HG03095 (cell line): ENCODE measurements around the gene PRSS8.

ENCODE experiments used
- ATAC-seq: cut with Tn5 transposase; IDR thresholded peaks from one replicate; pipeline ENCODE4 v1.9.1; 2021; ENCODE audit warnings: moderate library complexity; ENCODE audit not compliant: unreplicated experiment

The PRSS8 gene

DNA sequence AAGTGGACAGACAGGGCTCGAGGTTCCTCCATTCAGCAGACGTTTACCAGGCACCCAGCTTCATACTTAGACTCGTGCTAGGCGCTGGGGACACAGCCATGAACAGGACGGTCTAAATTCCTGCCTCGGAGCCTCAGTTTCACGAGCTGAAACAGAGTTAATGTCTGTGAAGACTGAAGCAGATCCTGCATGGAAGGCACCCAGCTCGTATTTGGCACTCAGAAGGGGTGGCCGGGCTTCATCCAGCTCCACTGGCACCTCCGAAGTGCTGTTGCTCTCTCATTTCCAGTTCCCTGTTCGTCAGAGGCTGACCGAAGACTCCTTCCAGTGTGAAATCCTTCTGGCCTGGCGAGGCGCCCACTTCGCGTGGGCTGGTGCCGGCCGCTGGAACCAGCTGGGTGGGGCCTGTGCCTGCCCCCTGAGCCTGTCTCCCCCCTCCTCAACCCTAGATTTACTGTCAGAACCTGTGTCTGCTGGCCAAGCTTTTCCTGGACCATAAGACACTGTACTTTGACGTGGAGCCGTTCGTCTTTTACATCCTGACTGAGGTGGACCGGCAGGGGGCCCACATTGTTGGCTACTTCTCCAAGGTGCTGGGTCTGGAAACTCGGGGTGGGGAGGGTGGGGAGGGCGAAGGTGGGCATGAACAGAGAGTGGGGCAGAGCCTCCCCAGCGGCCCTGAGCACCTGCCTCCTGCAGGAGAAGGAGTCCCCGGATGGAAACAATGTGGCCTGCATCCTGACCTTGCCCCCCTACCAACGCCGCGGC, 5.8 kb downstream of the PRSS8 start:
- ATAC-seq = no peak

DNA sequence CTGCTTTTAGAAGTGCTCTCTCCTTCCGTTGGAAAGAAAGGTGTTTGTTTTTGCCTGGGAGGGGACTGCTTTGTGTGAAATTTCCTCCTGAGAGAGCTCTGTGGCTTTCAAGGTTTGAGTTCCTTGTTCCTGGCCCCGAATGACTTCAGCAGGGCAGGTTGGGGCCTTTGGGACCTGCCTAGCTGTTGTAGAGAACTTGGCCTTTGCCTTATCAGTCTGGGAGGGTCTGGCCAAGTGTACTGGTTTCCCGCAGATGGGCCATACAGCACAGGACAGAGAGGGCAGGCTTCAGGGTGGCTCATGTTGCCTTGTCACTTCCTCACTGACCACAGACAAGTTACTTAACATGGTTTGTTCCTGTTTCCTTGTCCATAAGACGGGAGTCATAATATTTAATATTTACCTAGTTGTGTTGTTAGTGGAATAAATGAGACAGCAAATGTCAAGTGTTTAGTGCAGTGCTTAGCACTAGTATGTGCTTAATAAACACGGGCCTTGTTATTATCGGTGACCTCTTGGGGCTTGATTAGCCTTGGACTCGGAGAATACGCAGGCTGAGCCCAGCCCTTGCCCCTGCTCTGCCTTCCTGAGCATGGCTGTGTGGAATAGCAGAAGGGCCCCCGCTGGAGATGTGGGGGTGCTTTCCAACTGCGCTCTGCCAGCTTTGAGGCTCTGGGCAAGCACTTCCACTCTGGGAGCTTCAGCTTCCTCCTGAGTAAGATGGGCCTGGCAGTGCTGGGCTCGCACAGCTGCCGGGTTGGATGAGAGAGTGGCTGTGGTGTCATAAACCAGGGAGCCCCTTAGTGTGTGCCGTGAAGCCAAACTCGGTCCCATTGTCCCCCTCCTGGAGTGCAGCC, 6.6 kb downstream of the PRSS8 start:
- ATAC-seq = no peak

DNA sequence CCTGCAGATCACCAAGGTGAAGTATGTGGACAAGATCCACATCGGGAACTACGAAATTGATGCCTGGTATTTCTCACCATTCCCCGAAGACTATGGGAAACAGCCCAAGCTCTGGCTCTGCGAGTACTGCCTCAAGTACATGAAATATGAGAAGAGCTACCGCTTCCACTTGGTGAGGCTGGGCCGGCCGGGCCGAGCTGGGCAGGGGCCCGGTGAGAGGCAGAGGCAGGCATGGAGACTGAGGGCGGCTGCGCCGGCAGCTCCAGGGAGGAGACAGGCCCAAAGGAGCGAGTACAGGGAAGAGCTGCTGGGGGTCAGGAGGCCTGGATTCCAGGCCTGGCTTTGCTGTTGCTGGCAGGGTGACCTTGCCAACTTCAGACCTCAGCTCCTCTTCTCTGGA, 8.3 kb downstream of the PRSS8 start:
- no peak for ATAC-seq

DNA sequence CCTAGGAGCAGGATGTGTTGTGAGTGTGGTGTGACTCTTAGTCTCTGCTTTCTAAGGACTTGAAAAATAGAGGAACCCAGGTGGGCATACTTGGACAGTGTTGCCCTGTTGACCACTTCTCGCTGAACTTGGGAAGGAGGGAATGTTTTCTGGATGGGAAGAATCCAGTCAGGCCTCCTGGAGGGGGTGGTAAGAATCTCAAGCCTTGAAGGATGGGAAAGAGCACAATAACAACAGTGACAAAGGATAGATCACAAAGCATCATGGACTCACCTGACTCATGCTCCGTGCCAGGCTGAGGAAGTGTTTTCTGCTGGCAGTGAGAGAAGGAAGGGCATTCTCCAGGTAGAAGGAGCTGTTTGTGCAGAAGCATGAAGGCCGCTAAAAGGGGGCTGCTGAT, 9.7 kb downstream of the PRSS8 start:
- no peak for ATAC-seq

DNA sequence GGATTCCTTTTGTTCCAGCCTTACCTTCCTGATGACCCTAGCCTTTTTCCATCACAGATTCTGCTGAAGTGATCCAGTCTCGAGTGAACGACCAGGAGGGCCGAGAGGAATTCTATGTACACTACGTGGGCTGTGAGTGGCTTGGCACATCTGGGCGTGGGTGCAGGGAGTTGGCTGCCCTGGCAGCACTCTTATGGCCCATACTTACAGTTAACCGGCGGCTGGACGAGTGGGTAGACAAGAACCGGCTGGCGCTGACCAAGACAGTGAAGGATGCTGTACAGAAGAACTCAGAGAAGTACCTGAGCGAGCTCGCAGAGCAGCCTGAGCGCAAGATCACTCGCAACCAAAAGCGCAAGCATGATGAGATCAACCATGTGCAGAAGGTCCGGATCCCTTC, 15.4 kb downstream of the PRSS8 start:
- ATAC-seq = no peak

DNA sequence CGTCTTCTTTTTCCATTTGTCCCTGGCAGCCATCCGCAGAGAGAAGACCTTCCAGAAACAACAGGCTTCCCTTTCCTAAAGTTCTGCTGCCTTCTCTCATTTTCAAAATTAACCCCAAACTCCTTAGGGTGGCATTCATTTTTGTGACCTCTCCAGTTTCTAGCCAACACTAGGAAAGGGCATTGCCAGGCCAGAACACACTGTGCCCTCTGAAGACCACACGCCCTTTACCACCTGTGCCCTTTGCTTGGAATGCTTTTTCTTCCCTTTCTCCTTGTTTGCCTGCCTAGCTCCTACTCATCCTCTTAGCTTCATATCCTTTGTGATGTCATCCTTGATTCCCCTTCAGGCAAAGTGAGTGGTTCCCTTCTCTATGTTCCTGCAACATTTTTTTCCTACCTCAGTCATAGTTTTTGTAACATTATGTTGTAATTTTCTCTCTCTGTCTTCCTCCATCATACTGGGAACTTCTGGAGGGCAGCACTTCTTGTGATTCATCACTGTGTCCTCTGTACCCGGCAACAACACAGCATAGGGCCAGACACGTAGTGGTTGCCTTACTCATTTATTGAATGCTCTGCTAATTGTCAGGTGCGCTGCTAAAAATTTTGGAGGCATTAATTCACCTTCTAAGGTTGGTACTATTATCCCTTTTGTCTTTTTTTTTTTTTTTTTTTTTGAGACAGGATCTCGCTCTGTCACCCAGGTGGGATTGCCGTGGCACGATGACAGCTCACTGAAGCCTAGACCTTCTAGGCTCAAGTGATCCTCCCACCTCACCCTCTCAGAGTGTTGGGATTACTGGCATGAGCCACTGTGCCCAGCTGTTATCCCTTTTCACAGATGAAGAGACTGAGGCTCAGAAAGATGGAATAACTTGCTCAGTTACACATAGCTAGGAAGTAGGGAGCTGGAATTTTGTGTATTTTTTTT, 17.0 kb downstream of the PRSS8 start:
- ATAC-seq = no peak

DNA sequence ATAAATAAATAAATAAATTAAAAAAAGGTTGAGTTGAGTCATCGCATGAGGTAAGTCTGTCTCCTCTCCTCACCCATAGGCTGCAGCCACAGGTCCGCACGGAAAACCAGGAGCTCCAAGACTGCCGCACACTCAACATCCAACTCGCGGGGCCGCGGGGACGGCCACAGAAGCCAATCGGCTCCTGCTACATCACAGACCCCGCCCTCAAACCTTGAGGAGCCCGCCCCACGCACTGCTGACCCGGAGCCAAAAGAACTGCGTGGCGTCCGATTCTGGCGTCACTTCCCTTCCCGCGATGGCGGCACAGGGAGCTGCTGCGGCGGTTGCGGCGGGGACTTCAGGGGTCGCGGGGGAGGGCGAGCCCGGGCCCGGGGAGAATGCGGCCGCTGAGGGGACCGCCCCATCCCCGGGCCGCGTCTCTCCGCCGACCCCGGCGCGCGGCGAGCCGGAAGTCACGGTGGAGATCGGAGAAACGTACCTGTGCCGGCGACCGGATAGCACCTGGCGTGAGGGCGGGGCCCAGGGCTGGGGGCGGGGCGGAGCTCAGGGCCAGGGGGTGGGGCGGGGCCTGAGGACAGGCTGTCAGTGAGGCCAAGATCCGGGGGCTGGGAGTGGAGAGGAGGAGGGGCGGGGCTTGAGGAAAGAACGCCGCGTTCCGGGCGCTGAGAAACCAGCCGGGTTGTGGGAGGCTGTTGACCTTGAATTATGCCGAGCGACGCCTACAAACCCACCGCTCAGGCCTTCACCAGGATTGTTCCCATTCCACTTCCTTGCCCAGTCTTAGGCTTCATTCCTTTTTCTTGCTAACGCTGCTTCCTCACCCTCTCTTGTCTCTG, 17.9 kb downstream of the PRSS8 start, which contains the start of gene KAT8:
TSS of gene KAT8 (plus strand) at position 281 of the 839 bp plus-strand sequence. CDS start at position 299, 18 bp downstream.
- ATAC-seq = peak; percentile 89

DNA sequence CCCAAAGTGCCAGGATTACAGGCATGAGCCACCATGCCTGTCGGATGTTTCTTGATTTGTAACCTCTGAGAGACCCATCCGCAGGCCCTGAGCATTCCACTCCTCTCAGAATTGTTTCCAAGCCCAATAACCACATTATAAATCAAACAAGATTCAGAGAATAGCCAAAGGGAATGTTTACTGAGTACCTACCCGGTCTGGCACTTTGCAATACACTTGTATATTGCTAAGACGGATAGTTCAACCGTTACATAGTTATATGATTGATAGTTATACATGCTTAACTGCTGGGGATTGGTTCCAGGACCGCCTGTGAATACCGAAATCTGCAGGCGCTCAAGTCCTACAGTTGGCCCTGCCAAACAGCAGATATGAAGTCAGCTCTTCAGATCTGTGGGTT, 21.1 kb downstream of the PRSS8 start:
- ATAC-seq = no peak

DNA sequence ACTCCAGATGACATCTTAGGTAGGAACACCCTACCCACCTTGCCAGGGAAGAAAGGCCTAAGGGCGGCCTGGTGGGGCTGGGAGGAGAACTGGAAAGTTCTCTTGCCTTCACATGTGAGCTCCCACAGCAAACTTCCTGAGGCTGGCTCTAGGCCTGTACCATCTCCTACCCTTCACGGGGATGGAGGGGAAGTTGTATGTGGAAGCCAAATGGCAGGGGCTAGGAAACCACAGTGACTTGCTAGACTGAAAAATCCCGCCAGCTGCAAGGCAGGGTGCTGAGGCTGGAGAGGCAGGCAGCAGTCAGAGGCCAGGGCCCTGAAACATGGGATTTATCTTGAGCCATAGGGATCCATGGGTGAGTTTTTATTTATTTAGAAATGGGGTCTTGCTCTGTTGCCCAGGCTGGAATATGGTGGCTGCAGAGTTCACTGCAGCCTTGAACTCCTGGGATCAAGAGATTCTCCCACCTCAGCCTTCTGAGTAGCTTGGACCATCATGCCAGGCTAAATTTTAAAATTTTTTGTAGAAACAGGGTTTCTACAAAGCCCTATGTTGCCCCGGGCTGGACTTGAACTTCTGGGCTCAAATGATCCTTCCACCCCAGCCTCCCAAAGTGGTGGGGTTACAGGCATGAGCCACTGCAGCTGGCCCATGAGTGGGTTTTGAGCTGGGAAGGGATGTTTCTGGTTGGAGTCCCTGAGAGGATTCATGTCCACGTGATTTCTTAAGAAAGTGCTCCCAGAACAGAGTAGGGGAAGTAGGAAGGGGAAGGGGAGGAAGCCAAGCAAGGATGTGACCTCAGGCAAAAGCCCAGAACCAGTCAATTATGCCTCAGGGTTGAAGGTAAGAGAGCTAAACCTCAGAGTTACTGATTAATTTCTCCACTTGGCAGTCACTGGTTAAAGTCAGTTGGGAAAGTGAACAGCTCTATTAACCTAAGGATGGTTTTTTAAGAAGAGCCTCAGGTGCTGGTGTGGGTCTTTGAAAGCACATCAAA, 22.1 kb downstream of the PRSS8 start:
- no peak for ATAC-seq

DNA sequence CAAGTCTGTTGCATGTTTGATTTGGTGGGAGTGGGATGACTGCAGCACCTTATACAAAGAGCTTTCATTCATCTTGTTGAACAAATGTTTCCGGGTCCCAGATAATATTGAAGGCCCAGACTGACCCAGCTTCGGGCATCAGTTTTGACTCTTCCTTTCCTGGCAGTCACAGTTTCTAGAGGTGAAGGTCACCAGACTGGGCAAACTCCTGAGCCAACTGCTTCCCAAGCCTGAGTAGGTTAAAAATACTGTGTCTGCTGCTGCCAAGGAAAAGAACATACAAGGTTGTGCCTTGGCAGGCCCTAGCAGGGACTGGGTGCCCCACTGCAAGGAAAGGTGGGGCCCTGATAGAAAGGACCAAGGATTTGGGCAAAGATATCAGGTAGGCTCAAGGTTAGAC, 22.8 kb downstream of the PRSS8 start:
- no peak for ATAC-seq

DNA sequence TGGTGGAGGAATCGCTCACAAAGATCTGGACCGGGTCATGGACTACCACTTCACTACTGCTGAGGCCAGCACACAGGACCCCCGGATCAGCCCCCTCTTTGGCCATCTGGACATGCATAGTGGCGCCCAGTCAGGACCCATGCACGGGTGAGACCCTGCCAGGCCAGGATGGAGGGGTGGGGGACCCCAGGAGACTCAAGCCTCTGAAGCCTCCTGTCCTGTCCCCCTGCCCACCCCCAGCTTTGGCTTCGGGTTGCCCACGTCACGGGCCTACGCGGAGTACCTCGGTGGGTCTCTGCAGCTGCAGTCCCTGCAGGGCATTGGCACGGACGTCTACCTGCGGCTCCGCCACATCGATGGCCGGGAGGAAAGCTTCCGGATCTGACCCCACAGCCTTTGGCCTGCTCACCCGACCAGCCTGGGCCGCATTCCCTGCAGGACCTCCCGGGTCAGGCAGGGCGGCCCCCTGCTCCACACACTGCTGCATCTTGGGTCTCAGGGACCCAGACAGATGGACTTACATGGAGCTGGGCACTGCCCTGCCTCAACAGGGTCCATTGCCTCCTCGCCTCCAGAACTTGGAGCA, 23.6 kb downstream of the PRSS8 start:
- no peak for ATAC-seq

DNA sequence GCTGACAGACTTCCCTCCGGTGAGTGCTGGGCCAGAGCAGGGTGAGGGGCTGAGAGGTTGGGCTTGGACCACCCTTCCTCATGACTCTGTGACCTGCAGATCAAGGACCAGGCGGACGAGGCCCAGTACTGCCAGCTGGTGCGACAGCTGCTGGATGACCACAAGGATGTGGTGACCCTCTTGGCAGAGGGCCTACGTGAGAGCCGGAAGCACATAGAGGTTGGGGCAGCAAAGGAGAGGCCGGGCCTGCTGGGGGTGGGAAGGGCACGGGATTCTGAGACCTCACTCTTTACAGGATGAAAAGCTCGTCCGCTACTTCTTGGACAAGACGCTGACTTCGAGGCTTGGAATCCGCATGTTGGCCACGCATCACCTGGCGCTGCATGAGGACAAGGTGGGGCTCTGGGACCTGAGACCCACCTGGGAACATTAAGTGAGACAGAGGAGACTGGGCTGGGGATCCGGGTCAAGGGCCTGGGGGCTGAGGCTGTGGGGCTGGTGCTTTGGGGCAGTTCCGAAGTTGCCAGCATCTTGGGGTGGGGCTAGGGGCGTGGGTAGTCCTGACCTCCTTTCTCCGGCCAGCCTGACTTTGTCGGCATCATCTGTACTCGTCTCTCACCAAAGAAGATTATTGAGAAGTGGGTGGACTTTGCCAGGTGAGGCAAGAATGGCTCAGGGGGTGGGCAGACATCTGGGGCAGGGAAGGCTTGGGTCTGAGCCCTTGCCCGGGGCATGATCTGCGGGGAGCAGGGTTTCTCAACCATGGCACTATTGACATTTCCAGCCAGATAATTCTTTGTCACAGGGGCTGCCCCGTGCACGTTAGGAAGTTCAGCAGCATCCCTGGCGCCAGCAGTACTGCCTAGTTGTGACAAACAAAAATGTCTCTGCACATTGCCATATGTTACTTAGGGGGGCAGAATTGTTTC, 25.2 kb downstream of the PRSS8 start:
- no peak for ATAC-seq

DNA sequence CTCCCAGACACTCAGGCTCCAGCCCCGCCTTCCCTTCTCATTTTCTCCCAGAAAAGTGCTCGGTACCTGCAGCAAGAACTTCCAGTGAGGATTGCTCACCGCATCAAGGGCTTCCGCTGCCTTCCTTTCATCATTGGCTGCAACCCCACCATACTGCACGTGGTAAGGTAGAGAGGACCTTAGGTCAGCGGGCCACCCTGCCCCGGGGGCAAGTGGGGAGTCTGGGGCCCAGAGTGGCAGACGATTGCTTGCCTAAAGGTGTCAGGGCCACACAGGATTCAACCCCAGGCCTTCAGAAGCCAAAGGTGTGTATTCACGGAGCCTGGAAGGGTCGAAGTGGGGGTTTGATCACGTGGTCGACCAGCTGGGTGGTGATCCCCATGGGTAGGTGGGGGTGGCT, 25.9 kb downstream of the PRSS8 start:
- ATAC-seq = no peak

DNA sequence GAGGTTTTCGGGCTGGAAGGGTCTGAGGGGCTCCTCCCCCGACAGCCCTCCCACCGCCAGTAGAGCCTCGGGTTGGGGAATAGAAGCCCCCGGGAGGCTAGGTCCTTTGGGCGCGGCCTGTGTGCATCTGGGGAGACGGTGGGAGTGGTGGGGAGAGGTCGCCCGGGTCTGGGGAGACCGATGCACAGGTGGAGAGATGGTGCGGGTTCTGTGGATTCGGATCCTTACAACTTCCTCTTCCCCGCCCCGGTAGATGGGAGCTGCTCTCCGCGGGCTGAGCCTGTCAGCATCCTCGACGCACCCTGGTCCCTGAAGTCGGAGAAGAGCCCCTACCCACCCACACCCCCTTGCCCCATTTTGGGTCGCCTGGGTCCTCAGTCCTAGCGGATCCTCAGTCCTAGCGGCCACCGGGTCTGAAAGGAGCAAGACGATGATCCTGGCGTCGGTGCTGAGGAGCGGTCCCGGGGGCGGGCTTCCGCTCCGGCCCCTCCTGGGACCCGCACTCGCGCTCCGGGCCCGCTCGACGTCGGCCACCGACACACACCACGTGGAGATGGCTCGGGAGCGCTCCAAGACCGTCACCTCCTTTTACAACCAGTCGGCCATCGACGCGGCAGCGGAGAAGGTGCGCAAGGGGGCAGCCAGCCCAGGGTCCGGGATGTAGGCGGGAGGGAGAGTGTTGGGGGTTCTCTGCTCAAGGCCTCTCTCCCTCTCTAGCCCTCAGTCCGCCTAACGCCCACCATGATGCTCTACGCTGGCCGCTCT, 26.6 kb downstream of the PRSS8 start:
- no peak for ATAC-seq

DNA sequence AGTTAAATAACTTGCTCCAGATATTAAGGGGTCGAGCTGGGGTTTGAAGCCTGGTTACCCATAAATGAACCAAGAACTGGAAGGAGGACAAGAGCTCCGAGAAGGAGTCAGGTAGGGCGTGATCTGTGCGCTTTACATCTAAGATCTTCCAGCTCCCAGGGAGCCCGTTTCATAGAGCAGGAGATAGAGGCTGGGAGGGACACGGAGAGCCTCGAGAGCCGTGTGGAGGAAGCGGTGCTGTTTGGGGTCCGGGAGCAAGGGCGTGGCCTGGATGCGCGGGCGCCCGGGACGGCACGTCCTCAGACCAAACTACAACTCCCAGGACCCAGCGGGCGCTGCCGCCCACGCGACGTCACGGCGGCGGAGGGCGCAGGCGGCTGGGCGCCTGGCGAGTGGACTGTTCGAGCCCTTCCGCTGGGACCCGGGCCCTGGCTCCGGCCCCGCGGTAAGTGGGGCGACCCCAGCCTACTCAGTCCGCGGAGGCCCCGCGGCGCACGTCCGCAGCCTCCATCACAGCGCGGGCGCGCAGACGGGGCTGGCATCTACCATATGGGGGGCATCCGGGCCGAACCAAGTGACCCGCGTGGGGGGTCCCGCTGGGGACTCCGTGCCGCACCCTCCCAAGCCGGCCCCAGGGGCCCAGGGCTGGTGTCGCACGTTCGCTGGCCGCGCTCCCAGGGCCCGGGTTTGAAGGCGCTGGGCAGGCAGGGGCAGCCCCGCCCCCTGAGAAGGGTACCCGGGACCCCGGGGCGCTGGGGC, 27.3 kb downstream of the PRSS8 start, which contains the start of gene BCKDK:
TSS of gene BCKDK (plus strand) at position 352 of the 759 bp plus-strand sequence. CDS start 838 bp downstream, outside the sequence.
- peak; percentile 83 for ATAC-seq

DNA sequence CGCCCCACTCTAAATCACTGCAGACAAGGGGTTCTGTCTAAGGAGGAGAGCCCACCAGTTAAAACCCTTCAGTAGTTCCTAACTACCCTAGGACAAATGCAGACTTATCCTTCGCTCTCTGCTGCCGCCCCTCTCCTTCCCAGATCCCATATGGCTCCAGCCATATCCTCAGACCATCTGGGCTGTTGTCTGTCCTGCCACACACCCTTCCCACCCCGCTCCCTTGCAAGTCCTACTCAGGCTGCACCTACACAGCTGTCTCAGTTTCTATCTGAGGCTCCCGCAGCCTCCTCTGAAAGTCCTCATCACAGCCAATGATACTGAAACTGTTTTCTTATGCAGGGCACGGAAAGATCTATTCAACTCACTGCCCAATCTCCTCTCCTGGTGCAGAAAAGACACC, 28.1 kb downstream of the PRSS8 start:
- peak; percentile 43 for ATAC-seq
